ENCODE data around the gene NEXMIF. TPM values are rescaled to one million over a fixed set of nuclear protein-coding genes. Genes with fewer than 3 reads are reported as not detected.

The NEXMIF gene
- total and polyA plus RNA-seq, 9 of the 15 experiments (the other 6 are each of a cell fraction or from before 2014, with no cell fraction given) = not detected

GRCh38 chrX:74779175-74779574 is 146.1 kb downstream of the NEXMIF start (continued):
- TF ChIP-seq ZNF318 (IDR thresholded peaks at IDR 0.05; ENCODE audit: borderline replicate concordance in 1 of 2, low read depth in 1 of 2) = no peak
- TF ChIP-seq SMAD4 (CRISPR knock-in tag; conservative IDR thresholded peaks at IDR 0.05) = no peak
- TF ChIP-seq ZNF143 (CRISPR knock-in tag; IDR thresholded peaks at IDR 0.05) = no peak
- TF ChIP-seq NR2F6 (CRISPR knock-in tag; IDR thresholded peaks at IDR 0.05) = no peak
- no peak for TF ChIP-seq ZNF146 (CRISPR knock-in tag; IDR thresholded peaks at IDR 0.05; ENCODE audit: unreplicated experiment)
- no peak for TF ChIP-seq ZNF41 (CRISPR knock-in tag; conservative IDR thresholded peaks at IDR 0.05)
- TF ChIP-seq ZNF197 (CRISPR knock-in tag; IDR thresholded peaks at IDR 0.05; ENCODE audit: low read depth) = no peak
- TF ChIP-seq NCOA6 (IDR thresholded peaks at IDR 0.05) = no peak

Measured in K562 (cell line).